ENCODE results near the gene ODAD4. TPM values are rescaled to one million over a fixed set of nuclear protein-coding genes. Genes with fewer than 3 reads are reported as not detected.

Gene ODAD4, protein sequence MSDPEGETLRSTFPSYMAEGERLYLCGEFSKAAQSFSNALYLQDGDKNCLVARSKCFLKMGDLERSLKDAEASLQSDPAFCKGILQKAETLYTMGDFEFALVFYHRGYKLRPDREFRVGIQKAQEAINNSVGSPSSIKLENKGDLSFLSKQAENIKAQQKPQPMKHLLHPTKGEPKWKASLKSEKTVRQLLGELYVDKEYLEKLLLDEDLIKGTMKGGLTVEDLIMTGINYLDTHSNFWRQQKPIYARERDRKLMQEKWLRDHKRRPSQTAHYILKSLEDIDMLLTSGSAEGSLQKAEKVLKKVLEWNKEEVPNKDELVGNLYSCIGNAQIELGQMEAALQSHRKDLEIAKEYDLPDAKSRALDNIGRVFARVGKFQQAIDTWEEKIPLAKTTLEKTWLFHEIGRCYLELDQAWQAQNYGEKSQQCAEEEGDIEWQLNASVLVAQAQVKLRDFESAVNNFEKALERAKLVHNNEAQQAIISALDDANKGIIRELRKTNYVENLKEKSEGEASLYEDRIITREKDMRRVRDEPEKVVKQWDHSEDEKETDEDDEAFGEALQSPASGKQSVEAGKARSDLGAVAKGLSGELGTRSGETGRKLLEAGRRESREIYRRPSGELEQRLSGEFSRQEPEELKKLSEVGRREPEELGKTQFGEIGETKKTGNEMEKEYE
- total RNA-seq: 0.43 and 0.64 TPM in 2 replicates

GRCh38 chr17:41930009-41930832 lies at the start of gene ODAD4:
TSS of gene ODAD4 (plus strand) at chr17:41930617. CDS start at chr17:41930724, 107 bp downstream.
- peak; percentile 98 for DNase-seq (ENCODE audit: low read depth)
- TF ChIP-seq, protein P1, sequence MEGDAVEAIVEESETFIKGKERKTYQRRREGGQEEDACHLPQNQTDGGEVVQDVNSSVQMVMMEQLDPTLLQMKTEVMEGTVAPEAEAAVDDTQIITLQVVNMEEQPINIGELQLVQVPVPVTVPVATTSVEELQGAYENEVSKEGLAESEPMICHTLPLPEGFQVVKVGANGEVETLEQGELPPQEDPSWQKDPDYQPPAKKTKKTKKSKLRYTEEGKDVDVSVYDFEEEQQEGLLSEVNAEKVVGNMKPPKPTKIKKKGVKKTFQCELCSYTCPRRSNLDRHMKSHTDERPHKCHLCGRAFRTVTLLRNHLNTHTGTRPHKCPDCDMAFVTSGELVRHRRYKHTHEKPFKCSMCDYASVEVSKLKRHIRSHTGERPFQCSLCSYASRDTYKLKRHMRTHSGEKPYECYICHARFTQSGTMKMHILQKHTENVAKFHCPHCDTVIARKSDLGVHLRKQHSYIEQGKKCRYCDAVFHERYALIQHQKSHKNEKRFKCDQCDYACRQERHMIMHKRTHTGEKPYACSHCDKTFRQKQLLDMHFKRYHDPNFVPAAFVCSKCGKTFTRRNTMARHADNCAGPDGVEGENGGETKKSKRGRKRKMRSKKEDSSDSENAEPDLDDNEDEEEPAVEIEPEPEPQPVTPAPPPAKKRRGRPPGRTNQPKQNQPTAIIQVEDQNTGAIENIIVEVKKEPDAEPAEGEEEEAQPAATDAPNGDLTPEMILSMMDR (IDR thresholded peaks at IDR 0.05; ENCODE audit: insufficient read depth, low read depth, low read length): peak; percentile 61

DNA sequence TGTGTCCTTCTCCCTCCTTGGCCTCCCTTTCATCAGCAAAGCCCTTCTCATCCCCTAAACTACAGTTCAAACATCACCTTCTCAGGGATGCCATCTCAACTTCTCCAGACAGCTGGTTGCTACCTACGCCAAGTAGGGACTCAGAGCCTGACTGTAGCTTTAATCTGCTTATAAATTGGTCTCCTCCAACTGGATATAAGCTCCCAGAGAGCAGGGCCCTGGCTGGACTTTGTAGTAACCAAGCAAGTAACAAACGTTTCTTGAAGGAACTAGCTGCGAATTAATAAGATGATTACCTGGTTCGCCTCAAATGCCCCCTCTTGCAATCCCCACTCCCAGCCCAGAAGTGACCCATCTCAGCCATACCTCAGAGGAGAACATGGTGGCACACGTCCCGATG lies 47.7 kb upstream of the ODAD4 start:
- H3K4me3 ChIP-seq (ENCODE audit: low read depth, low read length): no peak overlapping the region
- no peak for DNase-seq (ENCODE audit: low read depth)
- TF ChIP-seq, protein P1 (IDR thresholded peaks at IDR 0.05; ENCODE audit: insufficient read depth, low read depth, low read length): no peak

More at GRCh38 chr17:41930009-41930832, at the start of gene ODAD4:
- peak within 1 kb of the TSS; percentile 74 for H3K4me3 ChIP-seq (ENCODE audit: low read depth, low read length)

- TF ChIP-seq, protein P1 (IDR thresholded peaks at IDR 0.05; ENCODE audit: insufficient read depth, low read depth, low read length): peak; percentile 26
- DNase-seq (ENCODE audit: low read depth): no peak
- no peak overlapping the region for H3K4me3 ChIP-seq (ENCODE audit: low read depth, low read length)
These were observed 44.7 kb upstream of the ODAD4 start for GRCh38 chr17:41885733-41886132.

DNA sequence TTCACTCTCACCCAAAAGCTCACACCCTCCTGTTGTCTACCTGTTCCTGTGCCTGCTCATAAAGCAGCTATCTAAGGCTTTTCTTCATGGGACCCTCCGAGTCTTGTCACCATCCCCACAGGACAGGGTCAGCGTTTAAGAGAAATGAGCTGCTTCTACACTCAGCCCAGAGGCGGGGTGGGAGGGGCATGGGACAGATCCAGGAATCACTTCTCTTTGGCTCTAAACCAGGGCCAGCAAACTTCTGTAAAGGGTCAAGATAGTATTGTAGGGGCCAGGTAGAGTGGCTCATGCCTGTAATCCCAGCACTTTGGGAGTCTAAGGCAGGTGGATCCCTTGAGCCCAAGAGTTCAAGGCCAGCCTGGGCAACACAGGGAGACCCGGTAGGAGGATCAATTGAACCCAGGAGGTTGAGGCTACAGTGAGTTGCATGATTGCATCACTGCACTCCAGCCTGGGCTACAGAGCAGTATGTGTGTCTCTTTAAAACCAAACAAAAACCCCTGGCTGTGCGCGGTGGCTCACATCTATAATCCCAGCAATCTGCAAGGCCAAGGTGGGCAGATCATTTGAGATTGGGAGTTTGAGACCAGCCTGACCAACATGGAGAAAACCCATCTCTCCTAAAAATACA lies 42.0 kb upstream of the ODAD4 start:
- no peak for DNase-seq (ENCODE audit: low read depth)
- TF ChIP-seq, protein P1 (IDR thresholded peaks at IDR 0.05; ENCODE audit: insufficient read depth, low read depth, low read length): no peak
- no peak overlapping the region for H3K4me3 ChIP-seq (ENCODE audit: low read depth, low read length)

GRCh38 chr17:41891135-41892020 lies 39.0 kb upstream of the ODAD4 start:
- no peak overlapping the region for H3K4me3 ChIP-seq (ENCODE audit: low read depth, low read length)
- DNase-seq (ENCODE audit: low read depth): no peak
- TF ChIP-seq, protein P1 (IDR thresholded peaks at IDR 0.05; ENCODE audit: insufficient read depth, low read depth, low read length): no peak

Data from fibroblast of villous mesenchyme (primary cell).